Measurements from ENCODE around the gene FBN1.

FBN1 gene

GRCh38 chr15:48514103-48514816, 131.2 kb downstream of the FBN1 start:
- DNase-seq (ENCODE audit: low read depth): no peak

GRCh38 chr15:48510976-48511375, 134.5 kb downstream of the FBN1 start:
- peak; percentile 54 for DNase-seq (ENCODE audit: low read depth)

GRCh38 chr15:48507416-48508065, 138.0 kb downstream of the FBN1 start:
- DNase-seq (ENCODE audit: low read depth): peak; percentile 46

GRCh38 chr15:48505067-48505466, 140.4 kb downstream of the FBN1 start:
- DNase-seq (ENCODE audit: low read depth): no peak

GRCh38 chr15:48501208-48501607, 144.3 kb downstream of the FBN1 start:
- DNase-seq (ENCODE audit: low read depth): no peak

GRCh38 chr15:48500595-48500994, 144.9 kb downstream of the FBN1 start:
- DNase-seq (ENCODE audit: low read depth): no peak

GRCh38 chr15:48499978-48500377, 145.5 kb downstream of the FBN1 start:
- no peak for DNase-seq (ENCODE audit: low read depth)

- DNase-seq (ENCODE audit: low read depth): no peak
These were observed 146.7 kb downstream of the FBN1 start for GRCh38 chr15:48498828-48499227.

GRCh38 chr15:48494631-48495030, 150.9 kb downstream of the FBN1 start:
- peak; percentile 32 for DNase-seq (ENCODE audit: low read depth)

- no peak for DNase-seq (ENCODE audit: low read depth)
These were observed 151.7 kb downstream of the FBN1 start for GRCh38 chr15:48493763-48494225.

GRCh38 chr15:48493084-48493762, 152.3 kb downstream of the FBN1 start:
- DNase-seq (ENCODE audit: low read depth): peak; percentile 94

- DNase-seq (ENCODE audit: low read depth): no peak
These were observed 159.3 kb downstream of the FBN1 start for GRCh38 chr15:48486228-48486627.

- peak; percentile 37 for DNase-seq (ENCODE audit: low read depth)
These were observed 163.7 kb downstream of the FBN1 start for GRCh38 chr15:48481802-48482201.

GRCh38 chr15:48479751-48480150, 165.8 kb downstream of the FBN1 start:
- DNase-seq (ENCODE audit: low read depth): no peak

- peak; percentile 24 for DNase-seq (ENCODE audit: low read depth)
These were observed 166.9 kb downstream of the FBN1 start for GRCh38 chr15:48478581-48478980.

GRCh38 chr15:48477795-48478360, 167.6 kb downstream of the FBN1 start:
- no peak for DNase-seq (ENCODE audit: low read depth)

- DNase-seq (ENCODE audit: low read depth): no peak
These were observed 169.7 kb downstream of the FBN1 start for GRCh38 chr15:48475600-48476395.

GRCh38 chr15:48473667-48474066, 171.8 kb downstream of the FBN1 start:
- DNase-seq (ENCODE audit: low read depth): no peak

- peak; percentile 40 for DNase-seq (ENCODE audit: low read depth)
These were observed 172.8 kb downstream of the FBN1 start for GRCh38 chr15:48472756-48473155.

- peak; percentile 52 for DNase-seq (ENCODE audit: low read depth)
These were observed 174.4 kb downstream of the FBN1 start for GRCh38 chr15:48471073-48471472.

GRCh38 chr15:48470096-48470495, 175.4 kb downstream of the FBN1 start:
- DNase-seq (ENCODE audit: low read depth): no peak

- DNase-seq (ENCODE audit: low read depth): no peak
These were observed 175.8 kb downstream of the FBN1 start for GRCh38 chr15:48469681-48470080.
